Measurements from ENCODE around the gene RIC1. TPM values are rescaled to one million over a fixed set of nuclear protein-coding genes. Genes with fewer than 3 reads are reported as not detected.

The RIC1 gene, protein sequence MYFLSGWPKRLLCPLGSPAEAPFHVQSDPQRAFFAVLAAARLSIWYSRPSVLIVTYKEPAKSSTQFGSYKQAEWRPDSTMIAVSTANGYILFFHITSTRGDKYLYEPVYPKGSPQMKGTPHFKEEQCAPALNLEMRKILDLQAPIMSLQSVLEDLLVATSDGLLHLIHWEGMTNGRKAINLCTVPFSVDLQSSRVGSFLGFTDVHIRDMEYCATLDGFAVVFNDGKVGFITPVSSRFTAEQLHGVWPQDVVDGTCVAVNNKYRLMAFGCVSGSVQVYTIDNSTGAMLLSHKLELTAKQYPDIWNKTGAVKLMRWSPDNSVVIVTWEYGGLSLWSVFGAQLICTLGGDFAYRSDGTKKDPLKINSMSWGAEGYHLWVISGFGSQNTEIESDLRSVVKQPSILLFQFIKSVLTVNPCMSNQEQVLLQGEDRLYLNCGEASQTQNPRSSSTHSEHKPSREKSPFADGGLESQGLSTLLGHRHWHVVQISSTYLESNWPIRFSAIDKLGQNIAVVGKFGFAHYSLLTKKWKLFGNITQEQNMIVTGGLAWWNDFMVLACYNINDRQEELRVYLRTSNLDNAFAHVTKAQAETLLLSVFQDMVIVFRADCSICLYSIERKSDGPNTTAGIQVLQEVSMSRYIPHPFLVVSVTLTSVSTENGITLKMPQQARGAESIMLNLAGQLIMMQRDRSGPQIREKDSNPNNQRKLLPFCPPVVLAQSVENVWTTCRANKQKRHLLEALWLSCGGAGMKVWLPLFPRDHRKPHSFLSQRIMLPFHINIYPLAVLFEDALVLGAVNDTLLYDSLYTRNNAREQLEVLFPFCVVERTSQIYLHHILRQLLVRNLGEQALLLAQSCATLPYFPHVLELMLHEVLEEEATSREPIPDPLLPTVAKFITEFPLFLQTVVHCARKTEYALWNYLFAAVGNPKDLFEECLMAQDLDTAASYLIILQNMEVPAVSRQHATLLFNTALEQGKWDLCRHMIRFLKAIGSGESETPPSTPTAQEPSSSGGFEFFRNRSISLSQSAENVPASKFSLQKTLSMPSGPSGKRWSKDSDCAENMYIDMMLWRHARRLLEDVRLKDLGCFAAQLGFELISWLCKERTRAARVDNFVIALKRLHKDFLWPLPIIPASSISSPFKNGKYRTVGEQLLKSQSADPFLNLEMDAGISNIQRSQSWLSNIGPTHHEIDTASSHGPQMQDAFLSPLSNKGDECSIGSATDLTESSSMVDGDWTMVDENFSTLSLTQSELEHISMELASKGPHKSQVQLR (N-terminal part only)
- total RNA-seq (ENCODE audit: low replicate concordance): 33.2 and 43.5 TPM in 2 replicates

DNA sequence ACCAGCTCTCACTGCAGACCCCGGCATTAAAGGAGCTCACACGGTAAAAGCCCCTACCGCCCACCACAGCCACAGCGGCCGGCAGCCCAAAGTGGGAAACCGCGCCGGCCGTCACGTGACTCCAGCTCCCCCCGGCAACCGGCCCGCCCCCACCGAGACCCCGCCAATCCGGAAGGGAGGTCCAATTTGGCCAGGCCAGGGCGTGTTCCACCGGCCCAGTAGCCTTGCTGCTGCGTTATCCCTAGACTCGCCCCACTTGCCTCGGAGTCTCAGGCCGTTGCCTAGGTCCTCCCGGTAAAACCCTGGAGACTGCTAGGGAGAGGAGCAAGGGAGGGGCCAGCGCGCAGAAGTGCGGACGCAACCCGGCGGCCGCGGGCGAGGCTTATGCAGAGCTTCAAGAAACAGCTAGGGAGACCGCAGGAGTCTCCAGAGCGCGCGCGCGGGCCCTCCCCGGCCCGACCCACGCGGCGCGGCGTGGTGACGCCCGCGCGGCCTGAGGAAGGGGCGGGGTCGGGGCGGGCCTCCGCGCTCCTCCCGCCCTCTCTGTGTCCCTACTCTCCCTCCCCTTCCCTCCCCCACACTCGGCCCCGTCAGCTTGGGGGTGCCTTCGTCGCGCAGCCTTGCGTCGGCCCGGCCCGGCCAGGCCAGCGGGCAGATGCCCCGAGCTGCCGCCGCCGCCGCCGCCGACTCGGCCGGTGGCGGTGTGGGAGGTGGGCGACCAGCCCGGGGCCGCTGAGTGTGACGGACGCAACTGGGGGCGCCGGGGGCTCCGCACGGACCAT is at the start of gene RIC1:
RIC1 (plus strand) TSS at position 578 of the 782 bp plus-strand sequence; CDS start at position 781, 203 bp downstream.

Other genes with a start within 250 kb of the RIC1 start
- 4.4 and 15.5 TPM in 2 replicates for gene PLGRKT, start 191.2 kb upstream of the RIC1 start, total RNA-seq (ENCODE audit: low replicate concordance)
- 0.82 and 3.1 TPM in 2 replicates for gene CD274, start 178.6 kb upstream of the RIC1 start, total RNA-seq (ENCODE audit: low replicate concordance)
- 4.3 and 6.6 TPM in 2 replicates for gene PDCD1LG2, start 118.6 kb upstream of the RIC1 start, total RNA-seq (ENCODE audit: low replicate concordance)
- 9.5 and 11.2 TPM in 2 replicates for gene ERMP1, start 204.0 kb downstream of the RIC1 start, total RNA-seq (ENCODE audit: low replicate concordance)